ENCODE data around the gene ID2. TPM values are rescaled to one million over a fixed set of nuclear protein-coding genes. Genes with fewer than 3 reads are reported as not detected.
A peak's percentile ranks its signal among the peaks of the same experiment; 100 is the strongest.

Gene ID2
- total RNA-seq, 4 donors from 2014 or later: 329 to 437 (median 382) TPM

DNA sequence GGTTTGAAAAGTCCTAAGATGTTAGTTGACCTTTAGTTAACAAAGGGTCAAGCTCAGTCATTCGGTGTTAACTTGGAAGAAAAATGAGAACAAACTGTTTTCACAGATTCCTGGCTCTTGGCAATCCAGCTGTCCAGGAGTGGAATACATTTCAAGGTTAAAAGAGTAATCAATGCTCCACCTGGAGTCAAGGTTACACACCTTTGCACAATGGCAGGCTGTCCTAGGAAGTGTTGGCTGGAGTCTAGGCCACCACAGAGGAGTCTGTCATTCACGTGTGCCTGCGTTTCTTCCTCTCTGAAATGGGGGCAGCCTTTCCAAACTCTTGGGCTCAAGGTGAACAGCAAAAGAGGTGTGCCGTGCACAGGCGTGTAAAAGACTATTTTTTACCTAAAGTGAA, 6.3 kb upstream of the ID2 start:
- peak overlapping the region; percentile 93 to 100 (median 96) for H3K27ac ChIP-seq
- no peak overlapping the region for H3K4me3 ChIP-seq
- intact Hi-C loops (cut with DNase I; ENCODE audit: low total_unique reads): loop anchor here (5.0 kb wide), 1 partner anchor 523 kb away; no protein-coding TSS in a partner anchor
- TF ChIP-seq POLR2AphosphoS5 (IDR thresholded peaks at IDR 0.05) (no peak), EP300 (IDR thresholded peaks at IDR 0.05; ENCODE audit: low read depth) (no peak)
- H3K9me3 ChIP-seq: peaks cover 10 to 12% of the 10 kb centered on the region in 2 donors
- H3K4me1 ChIP-seq: peaks cover 17 to 40% (median 30%) of the 10 kb centered on the region in 4 donors
- no peaks in the 10 kb centered on the region for H3K36me3 ChIP-seq
- in situ Hi-C loops (cut with MboI; ENCODE audit: low pct_ligation_motif_present in 1 of 4, low pct_unique_long_range_greater_than_20kb in 1 of 4, low sequenced_read_pairs in 3 of 4): no loop called here
- DNase-seq: no peak
- peaks cover 5% of the 10 kb centered on the region for H3K27me3 ChIP-seq
- WGBS, 2 donors (ENCODE audit: low coverage in 1 of 2): 17 to 88% methylated on average over 1 to 5 of the region's 5 CpGs

DNA sequence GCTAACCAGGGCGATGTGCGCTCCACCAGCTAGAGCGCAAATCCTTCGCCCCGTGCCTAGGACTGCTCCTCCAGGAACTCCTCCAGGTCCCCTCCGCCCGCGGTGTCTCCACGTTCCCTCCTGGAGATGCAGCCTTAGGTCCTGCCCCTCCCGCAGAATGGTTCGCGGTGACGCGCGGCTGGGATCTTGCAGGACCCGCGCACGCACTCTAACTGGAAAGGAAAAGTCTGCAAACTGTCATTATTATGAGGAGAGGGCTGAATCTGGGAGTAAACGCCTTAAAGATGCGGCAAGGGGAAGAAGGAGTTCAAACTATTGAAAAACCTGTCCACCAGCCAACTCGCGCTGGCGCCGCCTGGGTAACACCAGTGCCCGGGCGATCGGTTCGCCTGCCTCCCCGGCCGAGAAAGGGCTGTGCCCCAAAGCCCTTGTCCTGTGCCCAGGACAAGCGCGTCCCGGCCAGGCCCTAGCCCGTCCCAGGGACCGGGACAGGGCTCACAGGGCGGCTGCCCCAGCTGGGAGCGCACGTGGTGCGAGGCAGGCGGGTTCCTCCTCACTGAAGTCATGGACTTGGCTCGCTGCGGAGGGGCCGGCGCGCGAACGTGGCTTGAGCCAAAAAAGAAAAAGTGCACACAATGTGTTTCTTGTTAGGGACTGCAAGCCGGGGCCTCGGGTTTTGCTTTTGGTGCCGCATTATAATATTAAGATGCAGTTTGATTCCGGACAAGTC, 5.5 kb upstream of the ID2 start:
- H3K27ac ChIP-seq: peak overlapping the region; percentile 93 to 100 (median 96)
- peaks cover 10 to 12% of the 10 kb centered on the region in 2 donors for H3K9me3 ChIP-seq
- peak overlapping the region; percentile 28 to 66 (median 62) for H3K4me3 ChIP-seq
- in situ Hi-C loops (cut with MboI; ENCODE audit: low pct_ligation_motif_present in 1 of 4, low pct_unique_long_range_greater_than_20kb in 1 of 4, low sequenced_read_pairs in 3 of 4): no loop called here
- DNase-seq: peak; percentile 79
- peaks cover 5% of the 10 kb centered on the region for H3K27me3 ChIP-seq
- intact Hi-C loops (cut with DNase I; ENCODE audit: low total_unique reads): loop anchor here (5.0 kb wide), 1 partner anchor 524 kb away; no protein-coding TSS in a partner anchor
- no peaks in the 10 kb centered on the region for H3K36me3 ChIP-seq
- TF ChIP-seq POLR2A (IDR thresholded peaks at IDR 0.05) (peak; percentile 56), EP300 (IDR thresholded peaks at IDR 0.05; ENCODE audit: low read depth) (no peak), CTCF (IDR thresholded peaks at IDR 0.05) (no peak), POLR2AphosphoS5 (IDR thresholded peaks at IDR 0.05) (peak; percentile 39 to 84 (median 76))
- WGBS, 2 donors (ENCODE audit: low coverage in 1 of 2): 48% methylated on average over 32 of the region's 51 CpGs; no CpG with 5 or more reads in 1 of the 2 donors
- peaks cover 19 to 41% (median 35%) of the 10 kb centered on the region in 4 donors for H3K4me1 ChIP-seq

GRCh38 chr2:8676921-8677645, 4.8 kb upstream of the ID2 start:
- intact Hi-C loops (cut with DNase I; ENCODE audit: low total_unique reads) (loop anchor here (5.0 kb wide), 1 partner anchor 525 kb away; no protein-coding TSS in a partner anchor), in situ Hi-C loops (cut with MboI; ENCODE audit: low pct_ligation_motif_present in 1 of 4, low pct_unique_long_range_greater_than_20kb in 1 of 4, low sequenced_read_pairs in 3 of 4) (no loop called here)
- TF ChIP-seq EP300 (IDR thresholded peaks at IDR 0.05; ENCODE audit: low read depth): no peak
- no peak for TF ChIP-seq POLR2AphosphoS5 (IDR thresholded peaks at IDR 0.05)
- TF ChIP-seq CTCF (IDR thresholded peaks at IDR 0.05): no peak
- TF ChIP-seq POLR2A (IDR thresholded peaks at IDR 0.05): no peak
- H3K36me3 ChIP-seq: no peaks in the 10 kb centered on the region
- peak; percentile 29 for DNase-seq
- peak overlapping the region; percentile 28 to 66 (median 62) for H3K4me3 ChIP-seq
- H3K27me3 ChIP-seq: peaks cover 5% of the 10 kb centered on the region
- peaks cover 10 to 12% of the 10 kb centered on the region in 2 donors for H3K9me3 ChIP-seq
- 5 to 6% methylated on average over 11 to 35 of the region's 35 CpGs for WGBS, 2 donors (ENCODE audit: low coverage in 1 of 2)
- H3K4me1 ChIP-seq: peaks cover 19 to 41% (median 35%) of the 10 kb centered on the region in 4 donors
- peak overlapping the region; percentile 93 to 100 (median 96) for H3K27ac ChIP-seq

DNA sequence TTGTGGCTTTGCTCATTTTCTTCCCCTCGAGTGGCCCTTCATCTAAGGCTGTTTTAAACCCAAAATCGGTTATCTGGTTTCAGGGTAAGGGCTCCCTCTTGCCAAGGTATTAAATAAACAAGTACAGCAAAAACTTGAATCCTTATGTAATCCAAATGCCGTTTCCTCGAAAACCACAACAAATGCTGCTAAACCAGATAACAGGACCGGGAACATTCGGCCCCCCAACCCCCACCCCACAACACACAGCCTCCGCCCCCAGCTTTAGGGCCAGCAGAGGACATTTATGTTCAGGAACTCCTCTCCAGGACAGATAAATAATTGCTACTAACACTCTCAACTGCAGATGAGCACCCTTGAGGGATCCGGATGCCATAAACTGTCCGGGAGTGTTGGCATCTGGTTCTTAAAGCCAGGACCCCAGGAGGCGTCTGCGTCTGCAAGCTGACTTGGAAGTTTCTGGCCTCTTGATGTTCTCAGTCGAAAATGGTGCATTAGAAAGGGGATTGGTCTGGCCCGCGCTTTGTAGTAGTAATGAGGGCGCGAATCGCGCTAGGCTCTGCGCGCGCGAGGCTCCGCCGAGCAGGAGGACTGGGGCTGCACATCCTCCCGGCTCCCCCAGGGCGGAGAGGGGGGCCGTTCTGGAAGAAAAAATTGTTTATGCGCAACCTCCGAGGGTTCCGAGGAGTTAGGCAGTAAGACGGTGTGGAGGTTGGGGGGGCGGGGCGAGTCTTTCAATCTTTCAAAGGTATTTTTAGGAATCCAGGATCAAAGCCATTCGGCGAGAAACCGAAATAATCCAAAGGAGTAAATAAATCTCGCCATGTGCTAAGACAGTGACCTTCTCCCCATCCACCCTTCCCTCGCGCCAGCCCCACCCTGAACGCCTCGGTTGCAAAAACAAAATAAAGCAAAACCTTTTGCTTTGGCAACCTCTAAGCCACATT, 3.9 kb upstream of the ID2 start:
- intact Hi-C loops (cut with DNase I; ENCODE audit: low total_unique reads) (loop anchor here (5.0 kb wide), 1 partner anchor 526 kb away; no protein-coding TSS in a partner anchor), in situ Hi-C loops (cut with MboI; ENCODE audit: low pct_ligation_motif_present in 1 of 4, low pct_unique_long_range_greater_than_20kb in 1 of 4, low sequenced_read_pairs in 3 of 4) (no loop called here)
- H3K4me3 ChIP-seq: peak overlapping the region; percentile 17 to 66 (median 62)
- peak; percentile 57 for DNase-seq
- TF ChIP-seq POLR2A (IDR thresholded peaks at IDR 0.05) (peak; percentile 7), CTCF (IDR thresholded peaks at IDR 0.05) (peak in 3 of 5 experiments; percentile 18 to 45 (median 38)), EP300 (IDR thresholded peaks at IDR 0.05; ENCODE audit: low read depth) (no peak), POLR2AphosphoS5 (IDR thresholded peaks at IDR 0.05) (peak in 2 of 3 donors; percentile 21 to 41)
- peaks cover 19 to 41% (median 35%) of the 10 kb centered on the region in 4 donors for H3K4me1 ChIP-seq
- peaks cover 10 to 12% of the 10 kb centered on the region in 2 donors for H3K9me3 ChIP-seq
- H3K27ac ChIP-seq: peak overlapping the region; percentile 93 to 100 (median 96)
- 2 to 6% methylated on average over 6 to 41 of the region's 41 CpGs for WGBS, 2 donors (ENCODE audit: low coverage in 1 of 2)
- H3K36me3 ChIP-seq: no peaks in the 10 kb centered on the region
- peaks cover 5% of the 10 kb centered on the region for H3K27me3 ChIP-seq

Data from transverse colon (tissue), 4 donors.